Cardiac fibroblast (primary cell): ENCODE data around the gene FGF14.

Experiments used
- DNase-seq, 2 donors: peaks; one replicate each; pipeline versions ENCODE4 v3.0.0 to v3.0.0-alpha.2; 2010; ENCODE audit warnings: low read depth in 2 of 2
- H3K4me3 ChIP-seq, 2 donors: replicated peaks in 1 of 2; 1 replicate in 1 of 2; 2 replicates in 1 of 2; pipeline ENCODE4 v1.5.1; 2011; ENCODE audit warnings: low read depth in 2 of 2, low read length in 2 of 2, mild to moderate bottlenecking in 2 of 2, moderate library complexity in 1 of 2
- CTCF ChIP-seq: IDR thresholded peaks from one replicate; pipeline ENCODE4 v1.5.1; 2011; ENCODE audit warnings: low read depth, mild to moderate bottlenecking, low read length, inconsistent platforms

Gene FGF14

GRCh38 chr13:102003848-102004570 is 397.8 kb downstream of the FGF14 start:
- no peak overlapping the region for H3K4me3 ChIP-seq
- DNase-seq: peak in 1 of 2 donors; percentile 55
- no peak for TF ChIP-seq CTCF

- H3K4me3 ChIP-seq: no peak overlapping the region
- TF ChIP-seq CTCF: no peak
- DNase-seq: peak in 1 of 2 donors; percentile 25
Measured at GRCh38 chr13:102002287-102002686, 399.6 kb downstream of the FGF14 start.

GRCh38 chr13:102000764-102001163 is 401.1 kb downstream of the FGF14 start:
- no peak overlapping the region for H3K4me3 ChIP-seq

GRCh38 chr13:101998129-101998528 is 403.7 kb downstream of the FGF14 start:
- DNase-seq: no peak
- no peak for TF ChIP-seq CTCF
- H3K4me3 ChIP-seq: no peak overlapping the region

More at GRCh38 chr13:102000764-102001163, 401.1 kb downstream of the FGF14 start:
- TF ChIP-seq CTCF: no peak
- no peak for DNase-seq

GRCh38 chr13:101996954-101997353 is 404.9 kb downstream of the FGF14 start:
- no peak overlapping the region for H3K4me3 ChIP-seq
- no peak for DNase-seq
- TF ChIP-seq CTCF: no peak

- no peak for DNase-seq
- no peak overlapping the region for H3K4me3 ChIP-seq
- TF ChIP-seq CTCF: no peak
Measured at GRCh38 chr13:101989798-101990350, 412.0 kb downstream of the FGF14 start.

GRCh38 chr13:101988140-101988539 is 413.7 kb downstream of the FGF14 start:
- no peak overlapping the region for H3K4me3 ChIP-seq
- DNase-seq: no peak
- TF ChIP-seq CTCF: no peak
